PFSK-1 (cell line): ENCODE measurements around the gene TMEM117.

Experiments used
- FOXP2 ChIP-seq: optimal IDR thresholded peaks from 2 replicates; pipeline ENCODE3; 2011; ENCODE audit warnings: borderline replicate concordance, control low read depth, inconsistent platforms; ENCODE audit not compliant: insufficient read depth; ENCODE audit errors: extremely low read length, extremely low read depth
- POLR2AphosphoS5 ChIP-seq: IDR thresholded peaks from 2 replicates; pipeline ENCODE4 v1.6.1; 2012; ENCODE audit warnings: low read depth, mild to moderate bottlenecking, control low read depth, low read length, moderate library complexity
- SIN3A ChIP-seq: IDR thresholded peaks from 2 replicates; pipeline ENCODE4 v1.6.1; 2012; ENCODE audit warnings: mild to moderate bottlenecking, low read length, moderate library complexity, borderline replicate concordance; ENCODE audit not compliant: insufficient read depth
- TAF1 ChIP-seq: IDR thresholded peaks from 2 replicates; pipeline ENCODE4 v1.6.1; 2012; ENCODE audit warnings: low read length, control low read depth, borderline replicate concordance; ENCODE audit not compliant: insufficient read depth
- TF ChIP-seq, protein P1 (sequence below), 2 experiments: IDR thresholded peaks; 2 replicates each; pipeline versions ENCODE4 v1.6.1 to v1.8.0; 2011 to 2012; ENCODE audit warnings: low read depth in 2 of 2, low read length in 2 of 2, control low read depth in 1 of 2, inconsistent platforms in 1 of 2, mild to moderate bottlenecking in 1 of 2, moderate library complexity in 1 of 2; ENCODE audit not compliant: insufficient read depth in 1 of 2

TMEM117 gene

DNA sequence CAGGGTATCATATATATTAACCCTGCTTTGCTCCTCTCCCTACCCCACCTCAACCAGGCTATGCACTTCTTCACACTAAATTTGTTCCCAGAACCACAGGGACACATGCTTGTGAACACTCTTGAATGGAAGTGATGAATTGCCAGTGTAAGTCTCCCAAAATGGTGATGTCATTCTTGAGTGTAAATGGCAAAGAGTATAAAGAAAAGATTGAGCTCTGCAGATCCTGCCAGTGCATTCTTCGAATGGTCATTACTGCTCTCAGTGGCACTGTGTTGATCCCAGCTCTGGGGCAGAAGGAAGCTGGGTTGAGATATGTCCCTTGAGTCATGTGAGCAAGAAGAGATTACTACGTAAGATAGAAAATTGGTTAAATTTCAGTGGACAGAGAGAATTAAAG is 313.1 kb downstream of the TMEM117 start:
- TF ChIP-seq SIN3A (no peak), TAF1 (no peak), POLR2AphosphoS5 (no peak), FOXP2 (no peak)
- TF ChIP-seq, protein P1, sequence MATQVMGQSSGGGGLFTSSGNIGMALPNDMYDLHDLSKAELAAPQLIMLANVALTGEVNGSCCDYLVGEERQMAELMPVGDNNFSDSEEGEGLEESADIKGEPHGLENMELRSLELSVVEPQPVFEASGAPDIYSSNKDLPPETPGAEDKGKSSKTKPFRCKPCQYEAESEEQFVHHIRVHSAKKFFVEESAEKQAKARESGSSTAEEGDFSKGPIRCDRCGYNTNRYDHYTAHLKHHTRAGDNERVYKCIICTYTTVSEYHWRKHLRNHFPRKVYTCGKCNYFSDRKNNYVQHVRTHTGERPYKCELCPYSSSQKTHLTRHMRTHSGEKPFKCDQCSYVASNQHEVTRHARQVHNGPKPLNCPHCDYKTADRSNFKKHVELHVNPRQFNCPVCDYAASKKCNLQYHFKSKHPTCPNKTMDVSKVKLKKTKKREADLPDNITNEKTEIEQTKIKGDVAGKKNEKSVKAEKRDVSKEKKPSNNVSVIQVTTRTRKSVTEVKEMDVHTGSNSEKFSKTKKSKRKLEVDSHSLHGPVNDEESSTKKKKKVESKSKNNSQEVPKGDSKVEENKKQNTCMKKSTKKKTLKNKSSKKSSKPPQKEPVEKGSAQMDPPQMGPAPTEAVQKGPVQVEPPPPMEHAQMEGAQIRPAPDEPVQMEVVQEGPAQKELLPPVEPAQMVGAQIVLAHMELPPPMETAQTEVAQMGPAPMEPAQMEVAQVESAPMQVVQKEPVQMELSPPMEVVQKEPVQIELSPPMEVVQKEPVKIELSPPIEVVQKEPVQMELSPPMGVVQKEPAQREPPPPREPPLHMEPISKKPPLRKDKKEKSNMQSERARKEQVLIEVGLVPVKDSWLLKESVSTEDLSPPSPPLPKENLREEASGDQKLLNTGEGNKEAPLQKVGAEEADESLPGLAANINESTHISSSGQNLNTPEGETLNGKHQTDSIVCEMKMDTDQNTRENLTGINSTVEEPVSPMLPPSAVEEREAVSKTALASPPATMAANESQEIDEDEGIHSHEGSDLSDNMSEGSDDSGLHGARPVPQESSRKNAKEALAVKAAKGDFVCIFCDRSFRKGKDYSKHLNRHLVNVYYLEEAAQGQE (IDR thresholded peaks at IDR 0.05; ENCODE audit: insufficient read depth in 1 of 2, low read depth in 2 of 2, low read length in 2 of 2): no peak

DNA sequence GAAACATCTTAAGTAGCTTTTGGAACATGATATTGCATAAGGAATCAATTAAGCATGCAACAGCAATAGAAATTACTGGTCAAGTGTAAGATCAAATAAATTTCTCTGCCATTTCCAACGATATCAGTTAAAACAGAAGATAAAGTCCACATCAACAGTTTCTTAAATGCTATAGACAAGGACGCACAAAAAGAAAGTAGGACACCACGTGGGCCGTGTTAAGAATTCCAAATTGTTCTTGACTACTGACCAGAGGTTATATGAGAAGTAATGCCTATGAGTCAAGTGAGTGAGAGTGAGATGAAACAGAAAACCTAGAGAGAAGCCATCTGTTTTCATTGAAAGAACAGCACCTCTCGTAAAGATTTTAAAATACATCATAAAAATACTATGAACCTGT is 318.2 kb downstream of the TMEM117 start:
- no peak for TF ChIP-seq TAF1
- TF ChIP-seq, protein P1 (IDR thresholded peaks at IDR 0.05; ENCODE audit: insufficient read depth in 1 of 2, low read depth in 2 of 2, low read length in 2 of 2): no peak
- TF ChIP-seq FOXP2: no peak
- TF ChIP-seq POLR2AphosphoS5: no peak
- TF ChIP-seq SIN3A: no peak

DNA sequence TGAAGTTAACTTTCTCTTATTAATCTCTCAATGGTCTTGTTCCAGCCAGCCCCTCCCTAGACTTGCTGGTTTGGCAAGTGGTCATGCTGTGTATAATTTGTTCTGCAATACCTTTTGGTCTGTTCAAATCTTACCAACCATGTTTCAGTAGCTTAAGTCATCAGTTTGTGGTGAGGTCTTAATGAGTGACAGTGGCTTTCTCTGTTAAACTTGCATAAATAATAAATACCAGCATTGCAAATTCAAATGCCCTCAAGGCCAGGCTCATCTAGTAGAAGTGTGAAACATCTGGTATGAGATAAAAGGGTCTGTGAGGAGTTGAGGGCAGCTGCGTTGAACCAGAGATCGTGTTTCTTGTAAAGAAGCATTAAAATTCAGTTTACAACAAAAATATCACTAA is 319.5 kb downstream of the TMEM117 start:
- TF ChIP-seq, protein P1 (IDR thresholded peaks at IDR 0.05; ENCODE audit: insufficient read depth in 1 of 2, low read depth in 2 of 2, low read length in 2 of 2): no peak
- TF ChIP-seq FOXP2 (no peak), SIN3A (no peak), TAF1 (no peak), POLR2AphosphoS5 (no peak)

DNA sequence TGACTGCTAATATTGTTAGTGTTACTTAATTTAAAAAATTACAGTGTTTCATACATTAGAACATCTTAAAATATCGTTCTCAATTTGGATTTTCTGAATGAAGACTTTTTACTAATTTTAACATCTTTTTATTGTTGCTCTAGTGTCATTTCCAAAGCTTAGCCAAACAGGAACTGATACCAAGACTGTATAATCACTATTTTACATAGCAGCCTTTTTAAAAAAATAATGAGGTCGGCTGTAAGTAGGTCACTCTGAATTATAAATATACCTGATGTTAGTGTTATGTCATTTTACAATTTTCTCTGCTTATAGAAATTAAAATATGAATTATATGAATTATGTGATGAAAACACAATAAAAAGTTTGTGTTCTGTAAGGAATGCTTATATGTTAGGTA is 321.5 kb downstream of the TMEM117 start:
- TF ChIP-seq FOXP2: no peak
- TF ChIP-seq TAF1: no peak
- no peak for TF ChIP-seq POLR2AphosphoS5
- TF ChIP-seq, protein P1 (IDR thresholded peaks at IDR 0.05; ENCODE audit: insufficient read depth in 1 of 2, low read depth in 2 of 2, low read length in 2 of 2): no peak
- no peak for TF ChIP-seq SIN3A

DNA sequence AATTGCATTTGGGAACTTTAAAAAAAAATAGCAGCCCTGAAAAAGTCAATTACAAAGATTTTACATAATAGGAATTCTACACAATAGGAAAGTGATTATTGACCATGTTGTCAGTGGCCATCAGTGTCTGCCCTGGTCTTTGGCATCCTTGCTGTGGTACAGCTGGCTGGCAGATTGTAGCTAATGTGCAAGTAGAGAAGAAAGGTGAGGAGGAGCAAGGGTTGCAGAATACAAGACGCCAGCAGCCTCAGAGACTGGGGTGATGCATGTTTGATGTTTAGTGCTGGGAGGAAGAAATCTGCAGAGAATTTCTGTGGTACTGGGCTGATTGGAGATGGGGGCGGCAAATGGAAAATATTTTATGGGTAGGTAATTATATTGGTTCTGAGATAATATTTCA is 322.9 kb downstream of the TMEM117 start:
- TF ChIP-seq SIN3A: no peak
- TF ChIP-seq POLR2AphosphoS5: no peak
- TF ChIP-seq FOXP2: no peak
- TF ChIP-seq, protein P1 (IDR thresholded peaks at IDR 0.05; ENCODE audit: insufficient read depth in 1 of 2, low read depth in 2 of 2, low read length in 2 of 2): no peak
- no peak for TF ChIP-seq TAF1
